Measurements from ENCODE around the gene PPT2. TPM values are rescaled to one million over a fixed set of nuclear protein-coding genes. Genes with fewer than 3 reads are reported as not detected.

Gene PPT2
- total RNA-seq, 2 donors from 2014 or later, result 51.1 to 65.3 TPM

DNA sequence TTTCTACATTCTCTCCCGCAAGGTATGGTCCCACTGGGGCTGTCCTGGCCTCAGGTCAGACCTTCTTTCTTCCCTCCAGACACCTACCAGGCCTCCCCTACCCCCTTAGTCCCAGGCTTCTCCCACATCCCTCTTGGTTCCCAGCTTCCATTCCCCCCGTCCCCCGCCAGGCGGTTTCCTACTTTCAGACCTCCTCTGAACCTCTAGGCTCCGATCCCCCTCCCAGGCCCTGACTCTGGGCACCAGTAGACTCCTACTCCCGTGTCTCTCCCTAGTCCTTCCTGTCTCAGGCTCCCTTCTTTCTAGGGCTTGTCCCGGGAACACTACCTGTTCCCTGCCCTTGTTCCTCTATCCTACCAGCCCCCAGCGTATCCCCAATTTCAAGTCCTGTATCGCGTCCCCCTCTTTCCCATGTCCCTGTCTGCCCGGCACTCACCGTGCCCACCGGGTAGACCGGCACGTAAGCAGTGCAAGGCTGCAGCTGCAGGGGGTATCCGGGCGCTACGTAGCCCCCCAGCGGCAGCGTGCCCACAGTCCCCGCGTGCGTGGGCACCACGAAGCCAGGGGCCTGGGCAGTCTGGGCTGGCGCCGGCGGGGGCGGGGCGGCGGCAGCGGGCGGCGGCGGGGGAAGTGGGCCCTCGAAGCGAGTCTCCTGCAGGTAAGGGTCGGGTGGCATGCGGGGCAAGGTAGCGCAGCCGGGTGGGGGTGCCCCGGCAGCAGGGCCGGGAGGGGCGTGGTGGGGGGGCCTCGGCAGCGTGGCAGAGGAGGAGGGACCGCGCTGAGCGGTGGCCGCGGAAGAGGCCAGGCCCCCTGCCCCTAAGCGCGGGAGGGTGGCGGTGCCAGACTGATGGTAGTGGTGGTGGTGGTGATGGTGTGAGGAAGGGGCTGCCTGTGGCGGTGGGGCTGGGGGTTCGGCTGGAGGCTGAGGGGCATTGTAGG lies 3.7 kb upstream of the PPT2 start:
- no peak overlapping the region for H3K9ac ChIP-seq (ENCODE audit: extremely low read depth, low read length, poor library complexity, severe bottlenecking)
- H3K27ac ChIP-seq (ENCODE audit: low read depth, low read length), result no peak overlapping the region
- Mint-ChIP-seq H3K9me3 (no peaks in the 10 kb centered on the region), H3K4me1 (peaks cover 56% of the 10 kb centered on the region), H3K4me3 (peak overlapping the region; percentile 28), H3K36me3 (ENCODE audit: low read depth) (peaks cover under 1% of the 10 kb centered on the region), H3K27me3 (ENCODE audit: insufficient read depth) (peaks cover 32% of the 10 kb centered on the region), H3K27ac (no peak overlapping the region)
- H3K4me1 ChIP-seq (ENCODE audit: control insufficient read depth, insufficient read depth, low read length), result peaks cover 14% of the 10 kb centered on the region
- H3K27me3 ChIP-seq (ENCODE audit: control insufficient read depth, insufficient read depth, low read length, poor library complexity, severe bottlenecking), result no peaks in the 10 kb centered on the region
- 72 to 88% methylated on average over 6 to 55 of the region's 55 CpGs for WGBS, 2 experiments (ENCODE audit: insufficient coverage in 1 of 2, insufficient read length in 1 of 2)
- TF ChIP-seq, protein P1, sequence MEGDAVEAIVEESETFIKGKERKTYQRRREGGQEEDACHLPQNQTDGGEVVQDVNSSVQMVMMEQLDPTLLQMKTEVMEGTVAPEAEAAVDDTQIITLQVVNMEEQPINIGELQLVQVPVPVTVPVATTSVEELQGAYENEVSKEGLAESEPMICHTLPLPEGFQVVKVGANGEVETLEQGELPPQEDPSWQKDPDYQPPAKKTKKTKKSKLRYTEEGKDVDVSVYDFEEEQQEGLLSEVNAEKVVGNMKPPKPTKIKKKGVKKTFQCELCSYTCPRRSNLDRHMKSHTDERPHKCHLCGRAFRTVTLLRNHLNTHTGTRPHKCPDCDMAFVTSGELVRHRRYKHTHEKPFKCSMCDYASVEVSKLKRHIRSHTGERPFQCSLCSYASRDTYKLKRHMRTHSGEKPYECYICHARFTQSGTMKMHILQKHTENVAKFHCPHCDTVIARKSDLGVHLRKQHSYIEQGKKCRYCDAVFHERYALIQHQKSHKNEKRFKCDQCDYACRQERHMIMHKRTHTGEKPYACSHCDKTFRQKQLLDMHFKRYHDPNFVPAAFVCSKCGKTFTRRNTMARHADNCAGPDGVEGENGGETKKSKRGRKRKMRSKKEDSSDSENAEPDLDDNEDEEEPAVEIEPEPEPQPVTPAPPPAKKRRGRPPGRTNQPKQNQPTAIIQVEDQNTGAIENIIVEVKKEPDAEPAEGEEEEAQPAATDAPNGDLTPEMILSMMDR (conservative IDR thresholded peaks at IDR 0.05), result peak; percentile 17
- H3K9me3 ChIP-seq (ENCODE audit: control insufficient read depth, low read length), result no peaks in the 10 kb centered on the region
- no peak overlapping the region for H3K4me3 ChIP-seq (ENCODE audit: low read length)
- DNase-seq, result peak; percentile 82
- H3K36me3 ChIP-seq (ENCODE audit: control insufficient read depth, insufficient read depth, low read length), result no peaks in the 10 kb centered on the region

DNA sequence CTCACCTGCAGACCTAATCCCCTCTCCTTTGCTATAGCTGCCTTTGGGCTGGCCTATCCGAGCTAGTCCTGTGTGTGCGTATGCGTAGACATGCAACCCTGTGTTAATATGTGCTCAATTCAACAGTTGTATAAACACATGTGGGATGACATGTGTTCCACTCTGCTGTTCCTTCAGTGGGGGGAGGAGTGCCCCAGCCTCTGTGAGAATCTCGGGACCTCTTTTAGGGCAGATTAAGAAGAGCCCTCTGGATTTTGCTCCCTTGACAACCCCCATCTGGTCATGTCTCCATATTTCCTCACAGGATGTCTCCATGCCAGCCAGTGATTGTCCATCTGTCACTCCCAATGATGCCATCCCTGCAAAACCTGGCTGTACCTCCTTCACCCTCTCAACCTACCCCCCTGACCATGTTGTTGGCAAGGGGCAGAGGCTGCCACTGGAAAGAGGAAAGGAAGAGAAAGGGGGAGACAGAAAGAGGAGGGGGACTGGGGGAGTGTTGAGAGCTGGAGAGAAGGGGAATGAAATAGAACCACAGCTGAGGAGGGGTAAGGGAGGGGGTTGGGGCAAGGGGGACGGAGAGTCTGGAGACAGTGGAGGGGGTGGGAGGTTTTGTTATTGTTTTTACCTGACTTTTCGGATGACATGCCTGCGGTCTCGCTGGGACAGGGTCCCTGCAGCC lies 2.6 kb upstream of the PPT2 start:
- Mint-ChIP-seq H3K9me3 (no peaks in the 10 kb centered on the region), H3K4me3 (peak overlapping the region; percentile 97), H3K27me3 (ENCODE audit: insufficient read depth) (peaks cover 32% of the 10 kb centered on the region), H3K4me1 (peaks cover 51% of the 10 kb centered on the region), H3K27ac (no peak overlapping the region), H3K36me3 (ENCODE audit: low read depth) (peaks cover 11% of the 10 kb centered on the region)
- no peak for DNase-seq
- no peak overlapping the region for H3K4me3 ChIP-seq (ENCODE audit: low read length)
- no peaks in the 10 kb centered on the region for H3K9me3 ChIP-seq (ENCODE audit: control insufficient read depth, low read length)
- H3K36me3 ChIP-seq (ENCODE audit: control insufficient read depth, insufficient read depth, low read length), result peaks cover 9% of the 10 kb centered on the region
- 62 to 88% methylated on average over 4 to 8 of the region's 8 CpGs for WGBS, 2 experiments (ENCODE audit: insufficient coverage in 1 of 2, insufficient read length in 1 of 2)
- TF ChIP-seq, protein P1 (conservative IDR thresholded peaks at IDR 0.05), result no peak
- no peaks in the 10 kb centered on the region for H3K27me3 ChIP-seq (ENCODE audit: control insufficient read depth, insufficient read depth, low read length, poor library complexity, severe bottlenecking)
- H3K4me1 ChIP-seq (ENCODE audit: control insufficient read depth, insufficient read depth, low read length), result peaks cover 11% of the 10 kb centered on the region
- H3K9ac ChIP-seq (ENCODE audit: extremely low read depth, low read length, poor library complexity, severe bottlenecking), result no peak overlapping the region
- H3K27ac ChIP-seq (ENCODE audit: low read depth, low read length), result no peak overlapping the region

DNA sequence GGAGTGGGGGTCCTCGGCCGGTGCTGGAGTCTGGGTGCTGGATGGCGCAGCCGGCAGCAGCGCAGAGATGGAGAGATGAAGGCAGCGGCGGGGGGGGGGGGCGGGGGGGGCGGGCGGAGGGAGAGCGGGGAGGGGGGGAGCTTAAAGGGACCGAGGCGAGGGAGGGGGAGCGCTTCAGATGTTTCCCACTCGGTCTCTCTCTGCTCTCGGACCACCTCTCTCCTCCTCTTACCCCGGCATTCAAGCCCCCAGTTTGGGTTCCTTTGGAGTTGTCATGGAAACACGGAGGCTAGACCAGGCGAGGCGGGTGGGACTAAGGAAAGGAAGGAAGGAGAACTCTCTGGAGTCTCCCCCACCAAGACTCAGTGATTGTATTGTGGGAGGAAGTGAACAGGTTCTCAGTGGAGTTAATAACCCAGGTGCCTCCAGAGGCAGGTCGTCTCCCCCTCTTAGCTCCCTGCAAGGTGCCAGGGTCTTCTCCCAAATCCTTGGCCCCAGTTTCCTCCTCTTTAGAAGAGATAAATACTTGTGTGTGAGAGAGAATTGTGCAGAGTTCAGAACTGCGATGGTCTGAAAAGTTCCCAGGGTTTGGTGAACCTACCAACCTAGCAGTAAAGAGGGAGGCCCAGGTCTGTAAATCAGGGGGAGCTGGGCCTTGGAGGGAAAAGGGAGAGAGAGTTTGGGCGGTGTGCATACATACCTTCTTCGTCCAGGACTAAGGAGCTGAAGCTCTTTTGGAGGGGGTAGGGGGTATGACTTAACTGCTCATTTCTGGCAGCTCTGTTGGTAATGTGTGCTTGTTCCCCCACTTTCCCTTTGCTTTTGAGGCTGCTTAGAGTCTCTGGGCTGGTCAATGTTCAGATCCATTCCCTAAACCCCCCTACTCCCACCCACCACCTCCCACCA lies 1.8 kb upstream of the PPT2 start, which contains the start of gene PRRT1:
Gene PRRT1, minus strand, starts transcription at position 77 of the 906 bp plus-strand sequence. CDS start 112 bp downstream, outside the sequence.
- TF ChIP-seq, protein P1 (conservative IDR thresholded peaks at IDR 0.05), result no peak
- peaks cover 32% of the 10 kb centered on the region for H3K27me3 Mint-ChIP-seq (ENCODE audit: insufficient read depth)
- H3K9me3 Mint-ChIP-seq, result no peaks in the 10 kb centered on the region
- H3K4me1 ChIP-seq (ENCODE audit: control insufficient read depth, insufficient read depth, low read length), result peaks cover 11% of the 10 kb centered on the region
- H3K4me1 Mint-ChIP-seq, result peaks cover 45% of the 10 kb centered on the region
- peak; percentile 67 for DNase-seq
- peaks cover 17% of the 10 kb centered on the region for H3K36me3 ChIP-seq (ENCODE audit: control insufficient read depth, insufficient read depth, low read length)
- 32 to 33% methylated on average over 3 to 13 of the region's 24 CpGs for WGBS, 2 experiments (ENCODE audit: insufficient coverage in 1 of 2, insufficient read length in 1 of 2)
- H3K27ac ChIP-seq (ENCODE audit: low read depth, low read length), result no peak within 1 kb of the TSS
- no peaks in the 10 kb centered on the region for H3K27me3 ChIP-seq (ENCODE audit: control insufficient read depth, insufficient read depth, low read length, poor library complexity, severe bottlenecking)
- peak within 1 kb of the TSS; percentile 94 for H3K9ac ChIP-seq (ENCODE audit: extremely low read depth, low read length, poor library complexity, severe bottlenecking)
- peaks cover 18% of the 10 kb centered on the region for H3K36me3 Mint-ChIP-seq (ENCODE audit: low read depth)
- H3K4me3 Mint-ChIP-seq, result peak within 1 kb of the TSS; percentile 97
- peak within 1 kb of the TSS; percentile 98 for H3K27ac Mint-ChIP-seq
- peaks cover 1% of the 10 kb centered on the region for H3K9me3 ChIP-seq (ENCODE audit: control insufficient read depth, low read length)
- peak within 1 kb of the TSS; percentile 98 for H3K4me3 ChIP-seq (ENCODE audit: low read length)
